Measurements from ENCODE around the gene MYH6. TPM values are rescaled to one million over a fixed set of nuclear protein-coding genes. Genes with fewer than 3 reads are reported as not detected.
A peak's percentile ranks its signal among the peaks of the same experiment; 100 is the strongest.

MYH6 gene
- total RNA-seq, 1 experiment from 2014 or later, result not detected

- BruUV-seq (replicated peaks), result no TSS peak
- Histone ChIP-seq H3K9me3 (ENCODE audit: low read depth, low read length, poor library complexity, severe bottlenecking) (no peaks in the 10 kb centered on the region), H3K27ac (ENCODE audit: low read depth, low read length, poor library complexity, severe bottlenecking) (no peak overlapping the region), H3K4me1 (ENCODE audit: insufficient read depth, low read length, poor library complexity, severe bottlenecking) (no peaks in the 10 kb centered on the region), H3K36me3 (ENCODE audit: insufficient read depth, low read length, poor library complexity, severe bottlenecking) (no peaks in the 10 kb centered on the region), H3K27me3 (replicated peaks; ENCODE audit: insufficient read depth, low read depth, low read length, poor library complexity) (peaks cover 11% of the 10 kb centered on the region), H3K4me3 (ENCODE audit: low read depth, low read length, poor library complexity, severe bottlenecking) (no peak overlapping the region)
- TF ChIP-seq CTCF (conservative IDR thresholded peaks at IDR 0.05; ENCODE audit: low read depth, low read length), result no peak
- TF ChIP-seq EZH2 (IDR thresholded peaks at IDR 0.05; ENCODE audit: borderline replicate concordance, low read depth, low read length, poor library complexity, severe bottlenecking), result no peak
- ChIA-PET POLR2A (ENCODE audit: low non-redundant PET) (no interaction called here), CTCF (no interaction called here)
- no peak for DNase-seq (ENCODE audit: low spot score)
- intact Hi-C loops (cut with micrococcal nuclease; ENCODE audit: unreplicated experiment), result no loop called here
These were observed 196 bp upstream of the MYH6 start for GRCh38 chr14:23408307-23408630.

GRCh38 chr14:23406725-23407355 lies 1.2 kb downstream of the MYH6 start:
- Histone ChIP-seq H3K4me3 (ENCODE audit: low read depth, low read length, poor library complexity, severe bottlenecking) (no peak overlapping the region), H3K36me3 (ENCODE audit: insufficient read depth, low read length, poor library complexity, severe bottlenecking) (no peaks in the 10 kb centered on the region), H3K9me3 (ENCODE audit: low read depth, low read length, poor library complexity, severe bottlenecking) (no peaks in the 10 kb centered on the region), H3K27me3 (replicated peaks; ENCODE audit: insufficient read depth, low read depth, low read length, poor library complexity) (peaks cover 14% of the 10 kb centered on the region), H3K27ac (ENCODE audit: low read depth, low read length, poor library complexity, severe bottlenecking) (no peak overlapping the region), H3K4me1 (ENCODE audit: insufficient read depth, low read length, poor library complexity, severe bottlenecking) (no peaks in the 10 kb centered on the region)
- BruUV-seq (replicated peaks), result no TSS peak
- ChIA-PET POLR2A (ENCODE audit: low non-redundant PET) (no interaction called here), CTCF (no interaction called here)
- TF ChIP-seq CTCF (conservative IDR thresholded peaks at IDR 0.05; ENCODE audit: low read depth, low read length), result no peak
- TF ChIP-seq EZH2 (IDR thresholded peaks at IDR 0.05; ENCODE audit: borderline replicate concordance, low read depth, low read length, poor library complexity, severe bottlenecking), result no peak
- intact Hi-C loops (cut with micrococcal nuclease; ENCODE audit: unreplicated experiment), result no loop called here
- no peak for DNase-seq (ENCODE audit: low spot score)

GRCh38 chr14:23406244-23406643 lies 1.8 kb downstream of the MYH6 start:
- intact Hi-C loops (cut with micrococcal nuclease; ENCODE audit: unreplicated experiment), result no loop called here
- POLR2A ChIA-PET (ENCODE audit: low non-redundant PET), result no interaction called here

More at GRCh38 chr14:23406244-23406643, 1.8 kb downstream of the MYH6 start:
- no peak overlapping the region for H3K27ac ChIP-seq (ENCODE audit: low read depth, low read length, poor library complexity, severe bottlenecking)
- no peaks in the 10 kb centered on the region for H3K9me3 ChIP-seq (ENCODE audit: low read depth, low read length, poor library complexity, severe bottlenecking)
- H3K4me1 ChIP-seq (ENCODE audit: insufficient read depth, low read length, poor library complexity, severe bottlenecking), result no peaks in the 10 kb centered on the region
- TF ChIP-seq CTCF (conservative IDR thresholded peaks at IDR 0.05; ENCODE audit: low read depth, low read length) (no peak), EZH2 (IDR thresholded peaks at IDR 0.05; ENCODE audit: borderline replicate concordance, low read depth, low read length, poor library complexity, severe bottlenecking) (no peak)
- CTCF ChIA-PET, result no interaction called here
- no peaks in the 10 kb centered on the region for H3K36me3 ChIP-seq (ENCODE audit: insufficient read depth, low read length, poor library complexity, severe bottlenecking)
- BruUV-seq (replicated peaks), result no TSS peak
- H3K27me3 ChIP-seq (replicated peaks; ENCODE audit: insufficient read depth, low read depth, low read length, poor library complexity), result peaks cover 17% of the 10 kb centered on the region
- no peak overlapping the region for H3K4me3 ChIP-seq (ENCODE audit: low read depth, low read length, poor library complexity, severe bottlenecking)
- DNase-seq (ENCODE audit: low spot score), result peak; percentile 24

Measured in A673 (cell line).